ENCODE results near the gene MAVS. TPM values are rescaled to one million over a fixed set of nuclear protein-coding genes. Genes with fewer than 3 reads are reported as not detected.
A peak's percentile ranks its signal among the peaks of the same experiment; 100 is the strongest.
"Not testable (repeated sequence)": the region's sequence is repeated elsewhere in the genome, so short reads cannot be mapped to it uniquely, and the experiment has no call there.

Gene MAVS
- total RNA-seq, 6 experiments from 2014 or later, result 38.8 to 44.8 (median 40.6) TPM

DNA sequence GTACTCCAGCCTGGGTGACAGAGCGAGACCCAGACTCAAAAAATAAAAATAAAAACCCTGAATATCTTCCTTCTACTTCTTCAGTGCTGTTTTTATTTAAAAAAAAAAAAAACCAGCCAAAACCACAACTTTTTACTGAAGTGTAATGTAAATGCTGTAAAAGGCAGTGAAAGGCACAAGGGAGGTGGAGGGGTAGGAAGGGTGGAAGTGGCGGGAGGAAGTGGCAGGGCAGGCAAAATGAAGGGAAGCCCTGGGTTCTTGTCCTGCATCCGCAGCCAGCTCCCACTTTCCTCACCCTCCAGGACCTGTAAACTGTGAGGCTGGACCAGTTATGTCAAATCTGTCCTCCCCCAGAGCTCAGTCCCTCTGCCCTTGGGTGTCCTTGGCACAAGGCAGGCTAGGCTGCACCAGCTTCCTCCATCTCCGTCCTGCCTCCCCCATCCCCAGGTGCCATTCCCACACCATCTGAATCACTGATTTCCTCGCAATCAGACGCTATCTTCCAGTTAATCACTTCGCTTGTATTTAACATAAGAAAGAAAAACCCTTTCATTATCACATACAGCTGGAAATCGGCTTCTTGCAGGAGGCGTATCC, 28.8 kb downstream of the MAVS start:
- H3K9me3 Mint-ChIP-seq, result no peaks in the 10 kb centered on the region
- no peak overlapping the region for H3K4me3 Mint-ChIP-seq
- H3K27me3 Mint-ChIP-seq (ENCODE audit: insufficient read depth), result peaks cover 3% of the 10 kb centered on the region
- peaks cover 32% of the 10 kb centered on the region for H3K4me1 Mint-ChIP-seq (ENCODE audit: low read depth)
- H3K36me3 Mint-ChIP-seq (ENCODE audit: low read depth), result peaks cover 27% of the 10 kb centered on the region
- TF ChIP-seq CTCF (IDR thresholded peaks at IDR 0.05), result no peak
- H3K27ac Mint-ChIP-seq, result no peak overlapping the region
- no peak for DNase-seq

- no peak for DNase-seq
- Mint-ChIP-seq H3K9me3 (no peaks in the 10 kb centered on the region), H3K27me3 (ENCODE audit: insufficient read depth) (peaks cover 2% of the 10 kb centered on the region), H3K4me3 (no peak overlapping the region), H3K27ac (no peak overlapping the region), H3K4me1 (ENCODE audit: low read depth) (peaks cover 27% of the 10 kb centered on the region), H3K36me3 (ENCODE audit: low read depth) (peaks cover 22% of the 10 kb centered on the region)
- TF ChIP-seq CTCF (IDR thresholded peaks at IDR 0.05), result no peak
Observed at GRCh38 chr20:3876000-3876399, 29.4 kb downstream of the MAVS start.

- peaks cover 20% of the 10 kb centered on the region for H3K4me1 Mint-ChIP-seq (ENCODE audit: low read depth)
- H3K27me3 Mint-ChIP-seq (ENCODE audit: insufficient read depth), result peaks cover 2% of the 10 kb centered on the region
- no peaks in the 10 kb centered on the region for H3K9me3 Mint-ChIP-seq
- no peak overlapping the region for H3K4me3 Mint-ChIP-seq
- peaks cover 26% of the 10 kb centered on the region for H3K36me3 Mint-ChIP-seq (ENCODE audit: low read depth)
- no peak for TF ChIP-seq CTCF (IDR thresholded peaks at IDR 0.05)
- DNase-seq, result no peak
- H3K27ac Mint-ChIP-seq, result no peak overlapping the region
Observed at GRCh38 chr20:3876676-3877075, 30.0 kb downstream of the MAVS start.

DNA sequence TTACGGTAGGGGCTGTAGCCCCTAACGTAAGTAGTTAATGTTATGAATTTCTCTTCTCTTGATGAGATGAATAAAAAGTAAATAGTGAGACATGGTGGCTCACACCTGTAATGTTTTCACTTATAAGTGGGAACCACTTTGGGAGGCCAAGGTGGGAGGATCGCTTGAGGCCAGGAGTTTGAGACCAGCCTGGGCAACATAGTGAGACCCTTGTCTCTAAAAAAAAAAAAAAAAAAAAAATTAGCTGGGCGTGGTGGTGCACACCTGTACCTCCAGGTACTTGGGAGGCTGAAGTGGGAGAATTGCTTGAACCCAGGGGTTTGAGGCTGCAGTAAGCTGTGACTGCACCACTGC, 32.3 kb downstream of the MAVS start:
- Mint-ChIP-seq H3K36me3 (ENCODE audit: low read depth) (peaks cover 19% of the 10 kb centered on the region), H3K4me1 (ENCODE audit: low read depth) (peaks cover 15% of the 10 kb centered on the region)
- H3K27me3 Mint-ChIP-seq (ENCODE audit: insufficient read depth); DNase-seq; H3K27ac Mint-ChIP-seq; H3K4me3 Mint-ChIP-seq; H3K9me3 Mint-ChIP-seq: not testable (repeated sequence)

DNA sequence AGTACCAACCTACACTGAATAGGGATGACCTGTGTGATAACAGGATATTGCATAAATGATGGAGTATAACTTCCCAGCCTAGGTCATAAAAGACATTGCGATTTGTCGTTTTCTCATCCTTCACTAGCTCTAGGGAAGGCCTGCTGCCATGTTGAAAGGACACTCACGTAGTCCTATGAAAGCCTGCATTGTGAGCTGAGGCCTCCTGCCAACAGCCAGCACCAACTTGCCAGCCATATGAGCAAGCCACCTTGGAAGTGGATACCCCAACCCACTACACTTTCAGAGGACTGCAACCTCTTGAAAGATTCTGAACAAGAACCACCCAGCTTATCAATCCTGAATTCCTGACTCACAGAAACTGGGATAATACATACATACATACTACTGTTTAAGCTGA, 39.1 kb downstream of the MAVS start:
- H3K4me3 Mint-ChIP-seq, result no peak overlapping the region
- peaks cover 15% of the 10 kb centered on the region for H3K4me1 Mint-ChIP-seq (ENCODE audit: low read depth)
- H3K9me3 Mint-ChIP-seq, result no peaks in the 10 kb centered on the region
- DNase-seq, result no peak
- no peak overlapping the region for H3K27ac Mint-ChIP-seq
- peaks cover 6% of the 10 kb centered on the region for H3K27me3 Mint-ChIP-seq (ENCODE audit: insufficient read depth)
- no peak for TF ChIP-seq CTCF (IDR thresholded peaks at IDR 0.05)
- H3K36me3 Mint-ChIP-seq (ENCODE audit: low read depth), result peaks cover 29% of the 10 kb centered on the region

- peaks cover 6% of the 10 kb centered on the region for H3K27me3 Mint-ChIP-seq (ENCODE audit: insufficient read depth)
- peak; percentile 29 for DNase-seq
- peaks cover 30% of the 10 kb centered on the region for H3K36me3 Mint-ChIP-seq (ENCODE audit: low read depth)
- H3K27ac Mint-ChIP-seq, result peak overlapping the region; percentile 95
- no peak for TF ChIP-seq CTCF (IDR thresholded peaks at IDR 0.05)
- peak overlapping the region; percentile 94 for H3K4me3 Mint-ChIP-seq
- H3K4me1 Mint-ChIP-seq (ENCODE audit: low read depth), result peaks cover 36% of the 10 kb centered on the region
- no peaks in the 10 kb centered on the region for H3K9me3 Mint-ChIP-seq
Observed at GRCh38 chr20:3887876-3888620, 41.4 kb downstream of the MAVS start.
